Cardiac muscle cell (in vitro differentiated cells and primary cell): ENCODE data around the gene CERS5. TPM values are rescaled to one million over a fixed set of nuclear protein-coding genes. Genes with fewer than 3 reads are reported as not detected.

Experiments
- polyA plus RNA-seq: library from polyadenylated mRNA; unstranded; fragments of >200 nt; fragmentation: Nextera tagmentation; extraction: Ambion mirVana; gene quantifications from 2 replicates; pipeline ENCODE4 v1.2.1, GENCODE V29; 2016
- total RNA-seq: library from RNA; depleted of rRNA; stranded (reverse); fragments of >200 nt; gene quantifications from 2 replicates; pipeline ENCODE4 v1.2.3, GENCODE V29; 2016

CERS5 gene
- total and polyA plus RNA-seq, 2 experiments from 2014 or later = 78.4 to 107 TPM

Other genes starting within 250 kb of the CERS5 start
- gene AQP2, start 216.6 kb downstream of the CERS5 start, total RNA-seq = not detected in 2 replicates
- not detected in 2 replicates for gene AQP2, start 216.6 kb downstream of the CERS5 start, polyA plus RNA-seq
- gene AQP5, start 205.5 kb downstream of the CERS5 start, total RNA-seq = 1.6 TPM in 1 of 2 replicates, not detected in the other
- 0.56 and 0.74 TPM in 2 replicates for gene AQP5, start 205.5 kb downstream of the CERS5 start, polyA plus RNA-seq
- 1.8 TPM in 1 of 2 replicates, not detected in the other for gene AQP6, start 194.4 kb downstream of the CERS5 start, total RNA-seq
- gene AQP6, start 194.4 kb downstream of the CERS5 start, polyA plus RNA-seq = 0.26 and 0.42 TPM in 2 replicates
- gene RACGAP1, start 141.9 kb downstream of the CERS5 start, total RNA-seq = 10.4 and 63.9 TPM in 2 replicates
- 13.4 and 57.3 TPM in 2 replicates for gene RACGAP1, start 141.9 kb downstream of the CERS5 start, polyA plus RNA-seq
- gene ASIC1, start 109.8 kb downstream of the CERS5 start, total RNA-seq = 5.0 and 7.0 TPM in 2 replicates
- gene ASIC1, start 109.8 kb downstream of the CERS5 start, polyA plus RNA-seq = 4.6 and 6.9 TPM in 2 replicates
- 97.8 and 108 TPM in 2 replicates for gene SMARCD1, start 82.0 kb downstream of the CERS5 start, total RNA-seq
- 40.7 and 45.1 TPM in 2 replicates for gene SMARCD1, start 82.0 kb downstream of the CERS5 start, polyA plus RNA-seq
- gene GPD1, start 63.4 kb downstream of the CERS5 start, total RNA-seq = 1.7 and 3.4 TPM in 2 replicates
- 2.5 and 4.3 TPM in 2 replicates for gene GPD1, start 63.4 kb downstream of the CERS5 start, polyA plus RNA-seq
- 43.9 and 105 TPM in 2 replicates for gene COX14, start 55.1 kb downstream of the CERS5 start, total RNA-seq
- gene COX14, start 55.1 kb downstream of the CERS5 start, polyA plus RNA-seq = 234 and 265 TPM in 2 replicates
- 12.6 and 12.8 TPM in 2 replicates for gene LIMA1, start 116.2 kb upstream of the CERS5 start, total RNA-seq
- 8.9 and 9.9 TPM in 2 replicates for gene LIMA1, start 116.2 kb upstream of the CERS5 start, polyA plus RNA-seq
- not detected in 2 replicates for gene FAM186A, start 229.2 kb upstream of the CERS5 start, total RNA-seq
- 0.47 and 0.57 TPM in 2 replicates for gene FAM186A, start 229.2 kb upstream of the CERS5 start, polyA plus RNA-seq
- 25.8 and 28.9 TPM in 2 replicates for gene LARP4, start 233.5 kb upstream of the CERS5 start, total RNA-seq
- 28.3 and 36.8 TPM in 2 replicates for gene LARP4, start 233.5 kb upstream of the CERS5 start, polyA plus RNA-seq